COLO668 (cell line): ENCODE results near the gene GSG1.

Experiments
- DNase-seq: peaks from one replicate; lab custom pipeline; 2025; ENCODE audit not compliant: unreplicated experiment; lab: John Stamatoyannopoulos, UW

Gene GSG1

DNA sequence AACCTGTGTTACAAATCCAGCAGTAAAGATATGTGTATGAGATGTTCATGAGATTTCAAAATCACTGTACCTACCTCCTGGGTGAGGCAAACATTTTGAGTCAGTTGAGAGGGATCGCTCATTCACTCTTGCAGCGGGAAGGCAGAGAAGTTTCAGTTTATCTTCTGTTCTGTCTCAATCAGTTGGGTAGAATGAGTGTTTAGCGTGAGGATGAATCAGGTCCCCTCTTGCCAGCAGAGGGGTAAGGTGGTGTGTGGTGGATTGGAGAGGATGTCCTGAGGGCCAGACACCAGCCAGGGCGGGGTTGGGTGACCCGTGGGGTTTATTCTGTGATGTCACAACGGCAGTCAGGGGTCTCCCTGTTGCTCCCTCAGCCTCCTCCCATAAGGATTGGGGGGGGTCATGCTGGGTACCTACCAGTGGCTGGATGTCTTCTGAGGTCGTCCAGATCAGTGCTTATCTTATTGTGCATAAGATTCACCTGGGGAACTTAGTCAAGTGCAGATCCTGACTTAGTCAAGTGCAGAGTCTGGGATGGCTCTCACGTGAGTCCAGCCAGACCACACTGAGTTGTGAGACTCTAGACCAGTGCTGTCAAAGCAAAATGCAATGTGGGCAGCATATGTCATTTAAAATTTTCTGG lies at the start of gene GSG1:
GSG1 (minus strand) TSS at position 277 of the 643 bp plus-strand sequence; CDS start at position 122, 155 bp downstream.
- no peak for DNase-seq

DNA sequence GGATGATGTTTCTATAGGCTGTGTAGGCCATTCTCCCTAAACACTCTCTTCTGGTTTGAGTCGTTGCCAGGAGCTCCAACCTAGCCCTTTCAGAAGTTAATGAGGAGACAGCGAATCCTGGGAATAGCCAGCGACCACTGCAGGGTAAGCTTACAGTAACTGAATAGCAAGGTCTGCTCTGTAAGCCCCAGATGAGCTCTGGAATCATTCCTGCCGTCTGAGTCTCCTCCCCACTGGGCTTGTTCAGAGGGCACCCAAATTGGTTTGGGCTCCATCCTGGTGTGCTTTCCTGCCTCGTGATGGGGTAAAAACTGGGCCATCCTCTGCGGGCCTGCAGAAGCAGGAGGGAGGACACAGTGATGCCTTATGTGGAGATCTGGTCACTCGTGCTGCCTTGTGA lies 49.7 kb upstream of the GSG1 start:
- no peak for DNase-seq

DNA sequence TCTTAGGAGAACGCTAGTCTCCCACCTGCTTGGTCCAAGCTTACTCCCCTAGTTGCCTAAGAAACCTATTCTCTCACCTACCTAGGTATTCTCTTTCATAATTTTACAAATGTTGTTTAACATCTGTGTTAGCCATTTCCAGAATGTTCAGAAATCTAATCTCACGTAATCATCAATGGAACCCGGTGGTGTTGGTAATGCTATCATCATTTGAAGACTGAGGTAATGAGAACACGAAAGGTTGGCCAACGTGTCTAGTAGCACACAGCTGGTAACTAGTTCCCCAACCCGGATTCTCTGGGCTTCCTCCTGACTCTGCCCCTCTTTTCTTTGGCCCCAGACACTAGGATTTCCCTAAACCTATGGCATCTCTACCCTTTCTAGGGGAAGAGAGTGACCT lies 49.3 kb upstream of the GSG1 start:
- no peak for DNase-seq

DNA sequence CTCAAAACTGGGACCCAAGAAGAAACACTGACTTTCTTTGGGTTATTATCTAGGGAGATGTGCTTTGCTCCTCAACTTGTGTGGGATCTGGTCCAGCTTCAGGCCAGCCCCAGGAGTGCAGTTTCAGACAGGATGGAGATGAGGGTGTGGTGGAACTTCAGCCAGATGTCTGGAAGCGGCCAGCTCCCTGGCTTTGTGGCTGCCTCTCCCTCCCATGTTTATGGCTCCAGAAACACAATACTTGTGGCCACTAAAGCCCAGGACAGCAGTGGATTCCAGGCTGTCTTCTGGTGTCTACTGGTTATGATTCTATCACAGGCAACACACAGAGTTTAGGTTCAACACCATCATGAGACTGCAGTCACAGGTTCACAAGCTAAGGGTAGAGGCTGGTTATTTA lies 48.8 kb upstream of the GSG1 start:
- DNase-seq: no peak

DNA sequence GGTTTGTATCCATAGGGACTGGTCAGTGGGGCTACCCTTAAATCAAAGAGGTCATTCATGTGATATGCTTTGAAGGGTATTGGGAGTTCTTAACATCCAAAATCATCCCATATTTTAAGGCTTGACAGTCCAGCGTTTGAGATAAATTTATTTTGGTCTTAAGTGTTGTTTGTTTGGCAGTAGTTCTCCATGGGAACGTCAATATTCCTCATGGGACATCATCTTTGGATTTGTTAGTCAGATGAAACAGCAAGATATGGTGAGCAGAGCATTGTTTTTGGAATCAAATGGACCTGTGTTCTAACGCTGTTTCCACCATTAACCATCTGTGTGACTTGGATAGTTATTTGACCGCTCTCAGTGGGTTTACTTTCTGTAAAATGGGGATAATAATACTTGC lies 45.9 kb upstream of the GSG1 start:
- no peak for DNase-seq

DNA sequence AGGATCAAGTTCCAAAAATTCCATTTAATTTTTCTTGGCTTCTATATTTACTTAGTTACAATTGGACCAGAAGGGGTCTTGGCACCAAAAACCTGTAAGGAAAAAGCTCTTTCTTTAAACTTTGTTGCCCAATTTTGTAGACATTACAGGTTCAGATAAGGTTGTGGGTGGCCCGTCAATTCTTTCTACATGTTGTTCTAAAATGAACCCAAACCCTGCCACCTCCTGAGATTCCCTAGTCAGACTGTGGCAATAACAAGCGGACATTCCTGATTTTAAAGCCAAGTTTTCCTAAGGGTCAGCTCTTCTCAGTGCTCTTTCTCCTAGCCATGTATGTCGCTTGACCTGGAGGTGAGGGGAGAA lies 45.0 kb upstream of the GSG1 start:
- DNase-seq: no peak

DNA sequence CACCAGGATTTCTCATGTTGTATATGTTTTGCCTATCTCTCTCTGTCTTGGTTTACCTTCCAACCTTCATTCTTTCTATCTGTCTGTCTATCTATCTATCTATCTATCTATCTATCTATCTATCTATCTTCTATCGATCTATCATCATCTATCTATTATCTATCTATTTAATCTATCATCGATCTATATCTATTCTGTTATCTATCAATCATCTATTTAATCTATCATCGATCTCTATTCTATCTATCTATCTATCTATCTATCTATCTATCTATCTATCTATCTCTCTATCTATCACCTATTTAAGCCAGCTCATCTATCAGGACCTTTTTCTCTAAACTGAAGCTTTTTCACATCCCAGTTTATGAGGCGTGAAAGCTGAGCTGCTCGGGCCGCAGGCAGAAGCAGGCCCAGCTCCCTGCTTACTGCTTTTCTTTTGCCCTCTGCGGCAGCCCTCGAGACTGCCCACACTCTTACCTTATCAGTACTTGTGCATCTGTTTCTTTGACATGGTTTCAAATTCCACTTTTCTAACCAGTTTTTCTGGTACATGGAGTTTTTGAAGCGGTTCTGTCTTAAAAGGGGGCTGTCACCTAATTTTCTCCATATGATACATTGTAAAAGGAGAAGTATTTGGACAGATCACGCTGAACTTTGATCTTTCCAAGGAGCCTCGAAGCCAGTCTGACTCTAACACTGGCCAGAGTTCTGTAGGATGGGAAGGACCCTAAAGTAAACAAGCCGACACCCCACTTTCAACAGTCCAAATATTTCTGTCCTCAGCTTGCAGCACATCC lies 44.4 kb upstream of the GSG1 start:
- DNase-seq: no peak

DNA sequence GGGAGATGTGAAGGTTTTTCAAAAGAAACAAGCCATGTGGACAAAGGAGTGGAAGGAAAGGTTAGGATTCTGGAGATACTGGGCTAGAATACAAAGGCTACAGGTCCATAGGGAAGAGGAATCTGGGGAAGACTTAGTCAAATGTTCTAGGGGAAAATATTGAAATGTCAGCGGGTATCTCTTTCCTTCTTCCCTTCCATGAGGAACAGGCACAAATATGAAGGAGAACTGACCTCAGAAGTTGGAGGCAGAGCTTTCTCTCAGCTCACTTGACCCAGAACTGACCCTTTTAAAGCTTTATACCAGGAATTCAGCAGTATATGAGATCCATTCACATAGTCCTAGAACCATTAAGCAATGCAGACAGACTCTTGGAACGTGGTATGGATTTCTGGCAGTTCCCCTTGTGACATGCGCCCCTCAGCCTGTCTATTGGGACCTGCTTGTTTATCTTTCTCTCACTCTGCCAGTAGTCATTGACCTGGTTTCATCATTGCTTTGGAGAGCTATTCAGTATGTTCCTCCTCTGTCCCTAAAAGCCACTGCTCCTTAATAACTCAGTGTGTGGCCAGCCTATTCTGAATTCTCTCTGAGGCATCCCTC lies 43.0 kb upstream of the GSG1 start:
- DNase-seq: no peak

DNA sequence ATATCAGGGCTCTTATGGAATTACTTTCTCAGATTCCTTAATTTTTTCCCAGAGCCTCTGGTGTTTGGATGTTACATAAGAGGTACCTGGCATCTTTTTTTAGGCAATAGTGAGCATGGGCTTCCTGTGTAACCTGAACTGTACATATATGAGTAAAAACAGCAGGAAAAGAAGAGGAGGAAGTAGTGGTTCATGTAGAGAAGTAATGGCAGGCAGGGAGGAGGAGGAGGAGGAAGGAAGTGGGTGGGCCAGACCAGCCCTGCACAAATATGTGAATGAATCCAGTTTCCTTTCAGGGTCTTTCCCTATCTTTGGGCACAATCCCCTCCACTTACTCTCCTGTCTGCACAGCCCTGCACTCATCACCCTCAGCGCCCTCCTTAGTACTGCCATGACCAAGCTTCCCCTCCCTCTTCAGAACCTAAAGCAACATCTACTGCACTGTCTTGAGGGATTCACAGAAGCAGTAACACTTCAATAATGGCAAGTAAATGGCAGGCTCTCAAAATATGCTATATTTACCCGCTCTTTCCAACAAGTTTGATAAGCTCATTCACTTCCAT lies 40.9 kb upstream of the GSG1 start:
- DNase-seq: no peak

DNA sequence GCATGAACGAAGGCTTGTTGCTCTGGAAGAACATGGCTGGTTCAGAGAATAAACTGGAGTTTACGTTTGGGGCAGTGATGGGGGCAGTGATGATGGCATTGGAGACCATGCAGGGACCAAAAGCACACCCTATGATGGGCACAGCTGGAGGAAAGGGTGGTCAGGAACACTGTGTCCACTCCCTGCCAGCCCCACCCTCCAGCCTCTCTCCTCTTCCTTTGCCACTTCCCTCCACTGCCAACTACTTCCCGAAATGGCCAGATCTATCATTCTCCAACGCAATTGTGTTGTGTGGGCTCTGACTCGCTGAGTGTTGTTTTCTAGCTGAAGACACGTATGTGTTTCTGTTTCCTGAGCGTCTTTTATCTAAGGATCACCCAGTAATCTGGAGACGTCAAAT lies 39.3 kb upstream of the GSG1 start:
- no peak for DNase-seq

DNA sequence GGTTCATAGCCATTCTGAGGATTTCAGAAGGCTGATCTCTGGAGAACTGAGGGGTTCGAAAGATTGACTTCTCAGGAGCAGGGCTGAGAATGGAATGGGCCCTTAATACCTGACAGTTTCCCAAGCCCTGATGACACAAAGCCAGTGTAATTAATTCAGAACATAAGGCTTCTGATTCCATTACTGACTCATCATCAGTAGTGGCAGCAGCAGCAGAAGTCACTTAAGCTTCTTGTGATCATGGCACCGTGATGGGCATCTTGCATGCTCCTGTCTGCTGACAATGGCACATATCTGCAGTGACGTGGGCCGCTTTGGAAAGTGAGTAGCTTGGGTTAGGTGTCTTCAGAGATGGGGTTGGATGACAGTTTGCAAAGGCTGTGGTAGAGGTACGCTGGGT lies 38.2 kb upstream of the GSG1 start:
- DNase-seq: no peak

DNA sequence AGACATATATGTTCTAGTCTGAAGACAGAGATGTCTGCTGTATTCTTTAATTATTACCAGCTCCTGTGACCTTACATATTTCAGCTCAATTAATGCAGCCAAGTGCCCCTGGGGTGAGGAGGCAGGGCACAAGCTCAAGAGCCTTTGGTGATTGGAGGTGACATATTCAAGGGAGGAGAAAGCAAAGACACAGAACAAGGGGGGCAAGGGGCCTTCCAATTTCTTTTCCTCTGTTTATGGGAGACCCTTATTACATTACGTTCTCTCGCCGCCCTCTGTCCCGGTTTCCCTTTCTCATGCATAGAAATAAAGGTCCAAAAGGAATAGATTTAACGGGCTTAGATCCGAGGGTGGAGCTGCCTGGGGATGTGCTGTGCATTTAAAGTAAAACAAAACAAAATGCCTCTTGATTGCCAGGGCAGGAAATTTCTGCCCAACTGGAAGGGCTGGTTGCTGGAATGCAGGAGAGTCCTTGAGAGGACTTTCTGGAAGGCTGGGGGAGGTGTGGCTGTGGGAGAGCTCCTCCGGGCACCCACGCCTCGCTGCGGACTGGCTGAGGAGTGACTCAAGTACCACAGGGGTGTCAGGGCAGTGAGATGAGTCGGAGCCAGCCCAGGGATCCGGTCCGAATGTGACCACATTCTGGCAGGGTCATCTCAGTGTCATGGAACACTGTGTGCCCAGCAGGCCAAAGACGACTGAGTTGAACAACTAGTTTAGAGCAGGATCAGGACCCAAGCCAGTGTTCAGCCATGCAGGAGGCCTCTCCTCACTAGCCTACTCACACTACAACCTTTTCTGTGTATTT lies 32.1 kb upstream of the GSG1 start:
- no peak for DNase-seq

DNA sequence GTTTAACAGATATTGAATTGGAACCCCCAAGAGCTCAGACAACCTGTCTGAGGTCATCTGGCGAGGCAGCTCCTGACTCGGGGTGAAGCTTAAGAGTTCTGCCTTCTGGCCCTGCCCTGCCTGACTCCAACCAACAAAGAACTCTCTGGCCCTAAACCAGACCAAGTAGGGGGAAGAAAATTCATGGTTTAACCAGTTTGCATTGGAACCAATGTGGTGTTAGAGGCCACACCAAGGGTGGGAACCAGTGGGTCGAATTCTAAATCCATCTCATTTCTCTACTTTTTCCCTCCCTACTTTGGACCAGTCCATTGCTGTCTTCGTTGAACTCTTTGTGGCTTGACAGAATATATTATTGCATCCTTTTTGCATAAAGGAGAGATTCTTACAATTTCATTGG lies 30.4 kb upstream of the GSG1 start:
- DNase-seq: no peak

DNA sequence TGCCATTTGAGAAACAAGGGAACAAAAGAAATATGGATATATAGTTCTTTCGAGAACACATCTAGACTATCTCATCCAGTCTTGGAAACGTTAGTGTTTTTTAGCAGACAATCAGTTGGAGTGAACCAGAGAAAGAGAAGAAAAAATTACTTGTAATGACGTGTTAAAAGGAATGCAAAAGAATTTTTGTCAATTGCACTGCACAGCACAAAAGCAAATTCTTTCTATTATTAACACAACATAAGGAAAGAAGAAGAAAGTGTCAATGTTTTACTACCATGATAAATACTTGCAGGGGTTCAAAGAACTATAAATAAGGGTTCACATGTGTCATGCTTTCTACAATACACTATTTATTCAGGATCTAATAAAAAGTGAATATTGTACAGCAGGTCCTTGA lies 27.5 kb upstream of the GSG1 start:
- no peak for DNase-seq

DNA sequence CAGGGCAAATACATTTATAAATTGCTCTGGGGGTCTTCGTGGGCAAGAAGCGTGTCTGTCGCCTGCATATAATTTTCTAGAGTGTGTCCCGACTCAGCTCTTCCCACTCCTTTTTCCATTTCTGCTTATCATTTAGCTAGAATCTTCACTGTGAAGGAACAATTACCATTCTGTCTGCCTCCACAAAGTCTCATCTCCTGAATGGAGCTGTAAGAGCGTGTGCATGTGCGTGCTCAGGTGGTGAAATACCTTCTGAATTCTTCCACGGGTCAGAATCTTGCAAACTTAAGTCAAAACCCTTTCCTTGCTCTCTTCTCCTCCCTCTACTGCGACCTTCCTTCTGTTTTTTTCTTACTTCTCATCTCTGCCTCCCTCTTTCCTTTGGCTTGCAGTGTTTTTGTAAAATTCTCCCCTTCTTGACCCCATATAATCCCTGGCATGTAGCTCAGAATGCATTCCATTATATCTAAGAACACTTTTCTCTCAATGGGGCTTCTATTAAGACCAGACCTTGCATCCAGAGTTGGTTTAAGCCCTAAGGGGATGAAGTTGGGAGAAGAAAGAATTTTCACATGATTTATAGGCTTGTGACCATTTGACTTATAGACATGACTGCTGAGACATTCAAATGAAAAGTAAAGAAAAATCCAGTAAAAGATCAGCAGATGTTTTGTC lies 25.0 kb upstream of the GSG1 start:
- no peak for DNase-seq

DNA sequence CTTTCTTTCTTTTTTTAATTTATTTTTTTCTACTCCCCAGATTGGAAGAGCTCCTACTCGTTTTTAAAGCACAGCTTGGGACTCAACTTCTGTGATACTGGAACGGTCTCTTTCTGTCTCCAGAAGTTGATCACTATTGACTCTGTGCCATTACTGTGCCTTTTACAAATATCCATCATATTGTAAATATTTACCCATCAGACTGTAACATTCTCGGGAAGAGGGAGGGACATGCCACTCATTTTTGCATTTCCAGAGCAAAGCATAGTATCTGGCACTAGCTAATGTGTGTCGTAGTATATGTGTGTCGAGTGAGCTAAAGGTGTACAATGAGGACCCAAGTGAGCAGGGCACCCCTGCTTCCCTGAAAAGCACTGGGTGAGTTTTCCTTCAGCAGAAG lies 24.0 kb upstream of the GSG1 start:
- no peak for DNase-seq

DNA sequence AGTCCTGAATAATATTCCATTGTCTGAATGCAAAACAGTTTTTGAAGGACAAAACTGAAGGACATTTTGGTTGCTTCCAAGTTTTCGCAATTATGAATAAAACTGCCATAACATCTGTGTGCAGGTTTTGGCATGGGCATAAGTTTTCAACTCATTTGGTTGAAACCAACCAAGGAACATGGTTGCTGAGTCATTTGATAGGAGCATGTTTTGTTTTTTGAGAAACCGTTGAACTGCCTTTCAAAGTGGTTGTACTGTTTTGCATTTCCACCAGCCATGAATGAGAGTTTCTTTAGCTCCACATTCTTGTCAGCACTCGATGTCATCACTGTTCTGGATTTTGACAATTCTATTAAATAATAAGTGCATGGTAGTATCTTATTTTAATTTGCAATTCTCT lies 23.0 kb upstream of the GSG1 start:
- no peak for DNase-seq

DNA sequence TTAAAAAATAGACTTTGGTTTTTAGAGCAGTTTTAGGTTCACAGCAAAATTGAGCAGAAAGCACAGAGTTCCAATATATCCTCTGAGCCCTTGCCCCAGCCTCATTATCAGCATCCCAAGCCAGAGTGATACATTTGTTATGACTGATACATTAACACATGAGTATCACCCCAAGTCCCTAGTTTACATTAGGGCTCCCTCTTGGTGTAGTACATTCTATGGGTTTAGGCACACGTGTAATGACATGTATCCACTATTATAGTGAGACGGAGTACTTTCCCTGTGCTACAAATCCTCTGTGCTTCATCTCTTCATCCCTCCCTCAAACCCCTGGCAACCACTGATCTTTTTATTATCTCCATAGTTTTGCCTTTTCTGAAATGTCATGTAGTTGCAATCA lies 22.5 kb upstream of the GSG1 start:
- DNase-seq: no peak

DNA sequence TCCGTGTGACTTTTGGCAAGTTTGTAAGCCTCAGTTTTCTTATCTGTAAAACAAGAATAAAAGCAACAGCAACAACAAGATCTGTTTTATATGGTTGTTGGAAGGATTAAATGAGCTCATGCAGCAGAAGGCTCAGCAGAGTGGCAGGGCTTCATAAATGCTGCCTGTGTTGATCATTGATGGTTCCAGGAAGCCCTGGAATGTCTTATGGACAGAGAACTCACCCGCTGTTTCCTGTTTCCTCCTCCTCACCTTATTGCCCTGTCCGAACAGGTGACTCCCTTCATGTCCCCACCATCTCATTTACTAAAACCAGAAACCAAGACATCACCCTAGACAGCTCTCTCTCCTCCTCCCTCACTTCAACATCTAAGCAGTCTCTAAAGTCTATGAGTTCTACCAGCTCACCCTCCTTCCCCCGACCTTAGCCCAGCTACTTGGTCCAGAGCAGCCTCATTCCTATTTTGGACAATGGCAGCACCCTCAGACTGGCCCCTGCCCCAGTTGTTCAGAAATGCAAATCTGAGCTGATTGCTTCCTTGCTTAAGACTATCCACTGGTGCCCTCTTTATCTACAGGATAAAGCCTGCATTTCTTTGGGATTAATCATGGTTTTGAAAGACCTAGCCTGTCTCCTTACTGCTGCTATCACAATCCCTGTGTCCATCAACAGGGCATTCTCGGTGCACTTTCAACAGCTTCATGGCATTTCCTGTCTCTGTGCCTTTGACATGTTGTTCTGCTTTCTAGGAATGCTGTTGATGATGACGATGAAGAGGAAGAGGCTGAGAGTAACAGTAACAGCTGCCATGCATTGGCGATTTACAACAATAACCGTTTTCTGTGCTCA lies 21.4 kb upstream of the GSG1 start:
- DNase-seq: no peak

DNA sequence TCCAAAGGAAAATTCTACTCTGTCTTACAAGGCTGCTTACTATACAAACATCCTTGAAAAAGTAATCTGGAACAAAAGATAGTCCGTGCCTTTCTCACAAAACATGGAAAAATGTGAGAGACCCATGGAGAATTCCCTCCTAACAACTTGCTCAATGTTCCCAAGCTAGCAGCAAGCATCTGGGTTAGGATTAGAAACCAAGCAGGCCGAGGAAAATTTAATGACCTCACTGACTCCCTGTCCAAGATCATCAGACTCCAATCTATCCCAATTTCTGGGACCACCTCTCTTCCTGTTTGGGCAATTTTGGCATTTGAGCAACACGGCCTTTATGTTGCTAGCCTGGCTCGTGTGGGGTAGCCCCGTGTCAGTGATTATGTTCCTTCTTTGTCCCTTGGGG lies 18.1 kb upstream of the GSG1 start:
- DNase-seq: no peak
